ENCODE results near the gene CLDN3. TPM values are rescaled to one million over a fixed set of nuclear protein-coding genes. Genes with fewer than 3 reads are reported as not detected.
"Not testable (repeated sequence)": the region's sequence is repeated elsewhere in the genome, so short reads cannot be mapped to it uniquely, and the experiment has no call there.

The CLDN3 gene
- total RNA-seq, 3 donors from 2014 or later, result 81.6 to 137 TPM; not detected in 1

- no peaks in the 10 kb centered on the region for H3K27me3 ChIP-seq
- no peak for DNase-seq (ENCODE audit: low spot score in 2 of 2)
- no peaks in the 10 kb centered on the region for H3K9me3 ChIP-seq
- intact Hi-C loops (cut with DNase I; ENCODE audit: low total_unique reads), result no loop called here
- no peak overlapping the region for H3K4me3 ChIP-seq
- no peaks in the 10 kb centered on the region for H3K36me3 ChIP-seq
- H3K27ac ChIP-seq, result no peak overlapping the region
- no peaks in the 10 kb centered on the region for H3K4me1 ChIP-seq
- TF ChIP-seq POLR2A (IDR thresholded peaks at IDR 0.05) (no peak), POLR2AphosphoS5 (IDR thresholded peaks at IDR 0.05) (no peak)
- TF ChIP-seq, protein P1, sequence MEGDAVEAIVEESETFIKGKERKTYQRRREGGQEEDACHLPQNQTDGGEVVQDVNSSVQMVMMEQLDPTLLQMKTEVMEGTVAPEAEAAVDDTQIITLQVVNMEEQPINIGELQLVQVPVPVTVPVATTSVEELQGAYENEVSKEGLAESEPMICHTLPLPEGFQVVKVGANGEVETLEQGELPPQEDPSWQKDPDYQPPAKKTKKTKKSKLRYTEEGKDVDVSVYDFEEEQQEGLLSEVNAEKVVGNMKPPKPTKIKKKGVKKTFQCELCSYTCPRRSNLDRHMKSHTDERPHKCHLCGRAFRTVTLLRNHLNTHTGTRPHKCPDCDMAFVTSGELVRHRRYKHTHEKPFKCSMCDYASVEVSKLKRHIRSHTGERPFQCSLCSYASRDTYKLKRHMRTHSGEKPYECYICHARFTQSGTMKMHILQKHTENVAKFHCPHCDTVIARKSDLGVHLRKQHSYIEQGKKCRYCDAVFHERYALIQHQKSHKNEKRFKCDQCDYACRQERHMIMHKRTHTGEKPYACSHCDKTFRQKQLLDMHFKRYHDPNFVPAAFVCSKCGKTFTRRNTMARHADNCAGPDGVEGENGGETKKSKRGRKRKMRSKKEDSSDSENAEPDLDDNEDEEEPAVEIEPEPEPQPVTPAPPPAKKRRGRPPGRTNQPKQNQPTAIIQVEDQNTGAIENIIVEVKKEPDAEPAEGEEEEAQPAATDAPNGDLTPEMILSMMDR (IDR thresholded peaks at IDR 0.05), result no peak
Measured at GRCh38 chr7:73799282-73800141, 29.4 kb upstream of the CLDN3 start.

DNA sequence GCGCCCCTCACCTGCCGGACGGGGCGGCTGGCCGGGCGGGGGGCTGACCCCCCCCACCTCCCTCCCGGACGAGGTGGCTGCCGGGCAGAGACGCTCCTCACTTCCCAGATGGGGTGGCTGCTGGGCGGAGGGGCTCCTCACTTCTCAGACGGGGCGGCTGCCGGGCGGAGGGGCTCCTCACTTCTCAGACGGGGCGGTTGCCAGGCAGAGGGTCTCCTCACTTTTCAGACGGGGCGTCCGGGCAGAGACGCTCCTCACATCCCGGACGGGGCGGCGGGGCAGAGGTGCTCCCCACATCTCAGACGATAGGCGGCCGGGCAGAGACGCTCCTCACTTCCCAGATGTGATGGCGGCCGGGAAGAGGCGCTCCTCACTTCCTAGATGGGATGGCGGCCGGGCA is 27.1 kb upstream of the CLDN3 start:
- H3K4me1 ChIP-seq; DNase-seq (ENCODE audit: low spot score in 2 of 2); H3K36me3 ChIP-seq; intact Hi-C loops (cut with DNase I; ENCODE audit: low total_unique reads); H3K27ac ChIP-seq; H3K4me3 ChIP-seq; H3K27me3 ChIP-seq; H3K9me3 ChIP-seq: not testable (repeated sequence)

DNA sequence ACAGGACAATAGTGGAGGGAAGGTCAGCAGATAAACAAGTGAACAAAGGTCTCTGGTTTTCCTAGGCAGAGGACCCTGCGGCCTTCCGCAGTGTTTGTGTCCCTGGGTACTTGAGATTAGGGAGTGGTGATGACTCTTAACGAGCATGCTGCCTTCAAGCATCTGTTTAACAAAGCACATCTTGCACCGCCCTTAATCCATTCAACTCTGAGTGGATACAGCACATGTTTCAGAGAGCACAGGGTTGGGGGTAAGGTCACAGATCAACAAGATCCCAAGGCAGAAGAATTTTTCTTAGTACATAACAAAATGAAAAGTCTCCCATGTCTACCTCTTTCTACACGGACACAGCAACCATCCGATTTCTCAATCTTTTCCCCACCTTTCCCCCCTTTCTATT is 26.6 kb upstream of the CLDN3 start:
- H3K9me3 ChIP-seq; H3K36me3 ChIP-seq; H3K4me3 ChIP-seq; H3K27ac ChIP-seq; intact Hi-C loops (cut with DNase I; ENCODE audit: low total_unique reads); DNase-seq (ENCODE audit: low spot score in 2 of 2); H3K27me3 ChIP-seq; H3K4me1 ChIP-seq: not testable (repeated sequence)

DNA sequence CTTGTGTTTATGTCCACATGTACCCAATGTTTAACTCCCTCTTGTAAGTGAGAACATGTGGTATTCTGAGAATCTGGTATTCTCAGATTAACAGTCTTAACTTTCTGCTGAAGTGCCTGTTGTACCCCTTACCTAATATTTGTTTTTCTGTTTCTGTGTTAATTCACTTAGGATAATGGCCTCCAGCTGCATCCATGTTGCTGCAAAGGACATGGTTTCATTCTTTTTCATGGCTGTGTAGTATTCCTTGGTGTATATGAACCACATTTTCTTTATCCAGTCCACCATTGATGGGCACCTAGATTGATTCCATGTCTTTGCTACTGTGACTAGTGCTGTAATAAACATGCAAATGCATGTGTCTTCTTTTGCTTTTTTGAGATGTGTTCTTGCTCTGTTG is 25.1 kb upstream of the CLDN3 start:
- H3K27me3 ChIP-seq; DNase-seq (ENCODE audit: low spot score in 2 of 2); intact Hi-C loops (cut with DNase I; ENCODE audit: low total_unique reads); H3K9me3 ChIP-seq; H3K36me3 ChIP-seq; H3K27ac ChIP-seq; H3K4me3 ChIP-seq; H3K4me1 ChIP-seq: not testable (repeated sequence)

- H3K4me1 ChIP-seq; H3K27me3 ChIP-seq; intact Hi-C loops (cut with DNase I; ENCODE audit: low total_unique reads); H3K36me3 ChIP-seq; DNase-seq (ENCODE audit: low spot score in 2 of 2); H3K4me3 ChIP-seq; H3K27ac ChIP-seq; H3K9me3 ChIP-seq: not testable (repeated sequence)
Measured at GRCh38 chr7:73791170-73791690, 21.2 kb upstream of the CLDN3 start.

DNA sequence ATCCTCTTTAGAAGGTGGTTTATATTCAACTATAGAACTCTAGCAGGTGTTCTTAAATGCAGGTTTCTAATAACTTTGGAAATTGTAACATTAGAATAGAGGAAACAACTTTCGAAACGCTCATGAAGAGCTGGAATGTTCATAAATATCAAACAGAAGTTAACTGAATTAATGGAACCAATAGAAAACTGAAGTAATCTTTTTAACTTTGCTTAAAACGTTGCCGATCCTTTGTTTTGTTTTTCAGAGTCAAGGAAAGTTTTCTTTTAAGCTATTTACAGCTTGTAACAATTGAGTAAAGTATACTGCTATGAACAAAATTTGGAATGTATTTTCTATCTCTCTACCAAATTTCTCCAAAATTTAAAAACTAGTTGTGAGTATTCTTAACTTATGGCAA is 19.0 kb upstream of the CLDN3 start:
- Histone ChIP-seq H3K36me3 (no peaks in the 10 kb centered on the region), H3K9me3 (no peaks in the 10 kb centered on the region), H3K4me1 (no peaks in the 10 kb centered on the region), H3K27me3 (no peaks in the 10 kb centered on the region), H3K27ac (no peak overlapping the region), H3K4me3 (no peak overlapping the region)
- DNase-seq (ENCODE audit: low spot score in 2 of 2), result no peak
- intact Hi-C loops (cut with DNase I; ENCODE audit: low total_unique reads), result no loop called here
- TF ChIP-seq, protein P1 (IDR thresholded peaks at IDR 0.05), result no peak
- no peak for TF ChIP-seq POLR2AphosphoS5 (IDR thresholded peaks at IDR 0.05)
- no peak for TF ChIP-seq POLR2A (IDR thresholded peaks at IDR 0.05)

DNA sequence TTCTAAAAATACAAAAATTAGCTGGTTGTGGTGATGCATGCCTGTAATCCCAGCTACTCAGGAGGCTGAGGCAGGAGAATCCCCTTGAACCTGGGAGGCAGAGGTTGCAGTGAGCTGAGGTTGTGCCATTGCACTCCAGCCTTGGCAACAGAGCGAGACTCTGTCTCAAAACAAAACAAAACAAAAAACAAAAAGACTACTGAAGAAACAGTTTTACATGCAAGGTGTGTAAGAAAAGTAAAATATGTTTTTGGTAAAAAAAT is 17.6 kb upstream of the CLDN3 start:
- H3K27ac ChIP-seq; H3K4me3 ChIP-seq; H3K36me3 ChIP-seq; H3K9me3 ChIP-seq; DNase-seq (ENCODE audit: low spot score in 2 of 2); H3K4me1 ChIP-seq; intact Hi-C loops (cut with DNase I; ENCODE audit: low total_unique reads); H3K27me3 ChIP-seq: not testable (repeated sequence)

- Histone ChIP-seq H3K4me3 (no peak overlapping the region), H3K27ac (no peak overlapping the region), H3K36me3 (no peaks in the 10 kb centered on the region), H3K4me1 (no peaks in the 10 kb centered on the region), H3K9me3 (no peaks in the 10 kb centered on the region), H3K27me3 (no peaks in the 10 kb centered on the region)
- intact Hi-C loops (cut with DNase I; ENCODE audit: low total_unique reads), result no loop called here
- no peak for DNase-seq (ENCODE audit: low spot score in 2 of 2)
- TF ChIP-seq, protein P1 (IDR thresholded peaks at IDR 0.05), result no peak
- no peak for TF ChIP-seq POLR2A (IDR thresholded peaks at IDR 0.05)
- no peak for TF ChIP-seq POLR2AphosphoS5 (IDR thresholded peaks at IDR 0.05)
Measured at GRCh38 chr7:73786588-73786987, 16.5 kb upstream of the CLDN3 start.
